Pons (tissue), 1 donor: Measurements from ENCODE around the gene ERC1.
"Not testable (repeated sequence)": the region's sequence is repeated elsewhere in the genome, so short reads cannot be mapped to it uniquely, and the experiment has no call there.

Experiments used
- DNase-seq: peaks from one replicate; pipeline ENCODE4 v3.0.0-alpha.2; 2016; ENCODE audit warnings: low spot score

The ERC1 gene

GRCh38 chr12:981961-982360 lies 9.1 kb upstream of the ERC1 start:
- no peak for DNase-seq

GRCh38 chr12:988646-989045 lies 2.4 kb upstream of the ERC1 start:
- no peak for DNase-seq

GRCh38 chr12:989051-989450 lies 2.0 kb upstream of the ERC1 start:
- DNase-seq = no peak

- DNase-seq = peak; percentile 49
Measured at GRCh38 chr12:989751-990660, 1.0 kb upstream of the ERC1 start.

GRCh38 chr12:991350-992333 lies 619 bp downstream of the ERC1 start:
- DNase-seq = peak; percentile 35

GRCh38 chr12:992647-993046 lies 1.6 kb downstream of the ERC1 start:
- DNase-seq = peak; percentile 13

GRCh38 chr12:996881-997280 lies 5.9 kb downstream of the ERC1 start:
- no peak for DNase-seq

GRCh38 chr12:997505-997904 lies 6.5 kb downstream of the ERC1 start:
- DNase-seq = no peak

- no peak for DNase-seq
Measured at GRCh38 chr12:998020-998874, 7.2 kb downstream of the ERC1 start.

- not testable (repeated sequence) for DNase-seq
Measured at GRCh38 chr12:999736-1000135, 8.7 kb downstream of the ERC1 start.

GRCh38 chr12:1001507-1001906 lies 10.5 kb downstream of the ERC1 start:
- DNase-seq = no peak

- DNase-seq = no peak
Measured at GRCh38 chr12:1003600-1004271, 12.7 kb downstream of the ERC1 start.

- DNase-seq = no peak
Measured at GRCh38 chr12:1006255-1006654, 15.2 kb downstream of the ERC1 start.

GRCh38 chr12:1007276-1007675 lies 16.3 kb downstream of the ERC1 start:
- no peak for DNase-seq

- DNase-seq = no peak
Measured at GRCh38 chr12:1007994-1008393, 17.0 kb downstream of the ERC1 start.

- no peak for DNase-seq
Measured at GRCh38 chr12:1011091-1011490, 20.1 kb downstream of the ERC1 start.

- no peak for DNase-seq
Measured at GRCh38 chr12:1013618-1014489, 22.8 kb downstream of the ERC1 start.

GRCh38 chr12:1019283-1019682 lies 28.3 kb downstream of the ERC1 start:
- no peak for DNase-seq

GRCh38 chr12:1020389-1020788 lies 29.4 kb downstream of the ERC1 start:
- no peak for DNase-seq
